Measurements from ENCODE around the gene CEP164.

DNA sequence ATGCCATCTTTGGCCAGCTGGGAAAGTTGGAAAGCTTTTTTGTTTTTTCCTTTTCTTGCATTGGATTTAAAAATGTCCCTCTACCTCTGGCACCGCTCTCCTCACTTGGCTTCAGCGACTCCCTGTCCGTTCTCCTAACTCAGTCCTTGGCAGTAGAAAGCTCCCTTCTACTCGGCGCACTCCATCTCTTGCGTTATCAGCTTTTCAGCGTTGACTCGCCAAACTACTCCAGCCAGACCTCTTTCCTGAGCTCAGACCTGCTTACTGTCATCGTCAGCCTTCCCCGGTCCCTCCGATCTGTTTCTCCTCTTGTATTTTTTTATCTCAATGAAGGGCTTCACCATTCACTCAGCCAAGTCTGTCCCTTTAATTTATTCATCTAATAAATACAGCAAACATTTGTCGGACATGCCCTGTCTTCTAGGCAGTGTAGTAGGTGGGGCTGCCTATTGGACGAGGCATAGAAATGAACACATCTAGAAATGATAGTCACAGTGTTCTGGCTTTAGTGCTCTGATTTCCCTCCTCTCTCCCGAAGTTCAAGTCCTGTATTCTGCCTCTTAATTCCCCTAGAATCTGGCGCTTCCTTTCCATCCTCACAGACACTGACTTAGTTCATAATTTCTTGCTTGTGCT is 839 bp downstream of the CEP164 start:
- TF ChIP-seq POLR2A (IDR thresholded peaks at IDR 0.05; ENCODE audit: extremely low read depth, insufficient read length) (no peak), MYC (IDR thresholded peaks at IDR 0.05; ENCODE audit: low read depth, low read length) (no peak)
- TF ChIP-seq, protein P1, sequence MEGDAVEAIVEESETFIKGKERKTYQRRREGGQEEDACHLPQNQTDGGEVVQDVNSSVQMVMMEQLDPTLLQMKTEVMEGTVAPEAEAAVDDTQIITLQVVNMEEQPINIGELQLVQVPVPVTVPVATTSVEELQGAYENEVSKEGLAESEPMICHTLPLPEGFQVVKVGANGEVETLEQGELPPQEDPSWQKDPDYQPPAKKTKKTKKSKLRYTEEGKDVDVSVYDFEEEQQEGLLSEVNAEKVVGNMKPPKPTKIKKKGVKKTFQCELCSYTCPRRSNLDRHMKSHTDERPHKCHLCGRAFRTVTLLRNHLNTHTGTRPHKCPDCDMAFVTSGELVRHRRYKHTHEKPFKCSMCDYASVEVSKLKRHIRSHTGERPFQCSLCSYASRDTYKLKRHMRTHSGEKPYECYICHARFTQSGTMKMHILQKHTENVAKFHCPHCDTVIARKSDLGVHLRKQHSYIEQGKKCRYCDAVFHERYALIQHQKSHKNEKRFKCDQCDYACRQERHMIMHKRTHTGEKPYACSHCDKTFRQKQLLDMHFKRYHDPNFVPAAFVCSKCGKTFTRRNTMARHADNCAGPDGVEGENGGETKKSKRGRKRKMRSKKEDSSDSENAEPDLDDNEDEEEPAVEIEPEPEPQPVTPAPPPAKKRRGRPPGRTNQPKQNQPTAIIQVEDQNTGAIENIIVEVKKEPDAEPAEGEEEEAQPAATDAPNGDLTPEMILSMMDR (IDR thresholded peaks at IDR 0.05; ENCODE audit: low read depth, low read length), result no peak
- TF ChIP-seq, protein P2, sequence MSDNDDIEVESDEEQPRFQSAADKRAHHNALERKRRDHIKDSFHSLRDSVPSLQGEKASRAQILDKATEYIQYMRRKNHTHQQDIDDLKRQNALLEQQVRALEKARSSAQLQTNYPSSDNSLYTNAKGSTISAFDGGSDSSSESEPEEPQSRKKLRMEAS (IDR thresholded peaks at IDR 0.05; ENCODE audit: low read depth, low read length), result no peak; the same call in 1 of the 2 replicates
